GM10266 (cell line): ENCODE data around the gene PSMG4.

Experiments
- DNase-seq: peaks from one replicate; pipeline ENCODE4 v3.0.0; 2012; ENCODE audit errors: extremely low spot score
- CTCF ChIP-seq: IDR thresholded peaks from 2 replicates; pipeline ENCODE4 v1.5.1; 2012; ENCODE audit warnings: mild to moderate bottlenecking, low read depth; ENCODE audit not compliant: control insufficient read depth, insufficient read depth; ENCODE audit errors: missing control alignments

The PSMG4 gene

GRCh38 chr6:3314621-3315467 lies 56.1 kb downstream of the PSMG4 start:
- no peak for DNase-seq
- no peak for TF ChIP-seq CTCF

GRCh38 chr6:3315841-3316240 lies 57.1 kb downstream of the PSMG4 start:
- DNase-seq, result no peak
- no peak for TF ChIP-seq CTCF

GRCh38 chr6:3316331-3316730 lies 57.6 kb downstream of the PSMG4 start:
- no peak for TF ChIP-seq CTCF
- DNase-seq, result no peak

- TF ChIP-seq CTCF, result no peak
- DNase-seq, result no peak
Measured at GRCh38 chr6:3316818-3317217, 58.1 kb downstream of the PSMG4 start.
